ENCODE data around the gene ATP9B. TPM values are rescaled to one million over a fixed set of nuclear protein-coding genes. Genes with fewer than 3 reads are reported as not detected.

The ATP9B gene
- total RNA-seq, 1 experiment from 2014 or later = 17.9 TPM

DNA sequence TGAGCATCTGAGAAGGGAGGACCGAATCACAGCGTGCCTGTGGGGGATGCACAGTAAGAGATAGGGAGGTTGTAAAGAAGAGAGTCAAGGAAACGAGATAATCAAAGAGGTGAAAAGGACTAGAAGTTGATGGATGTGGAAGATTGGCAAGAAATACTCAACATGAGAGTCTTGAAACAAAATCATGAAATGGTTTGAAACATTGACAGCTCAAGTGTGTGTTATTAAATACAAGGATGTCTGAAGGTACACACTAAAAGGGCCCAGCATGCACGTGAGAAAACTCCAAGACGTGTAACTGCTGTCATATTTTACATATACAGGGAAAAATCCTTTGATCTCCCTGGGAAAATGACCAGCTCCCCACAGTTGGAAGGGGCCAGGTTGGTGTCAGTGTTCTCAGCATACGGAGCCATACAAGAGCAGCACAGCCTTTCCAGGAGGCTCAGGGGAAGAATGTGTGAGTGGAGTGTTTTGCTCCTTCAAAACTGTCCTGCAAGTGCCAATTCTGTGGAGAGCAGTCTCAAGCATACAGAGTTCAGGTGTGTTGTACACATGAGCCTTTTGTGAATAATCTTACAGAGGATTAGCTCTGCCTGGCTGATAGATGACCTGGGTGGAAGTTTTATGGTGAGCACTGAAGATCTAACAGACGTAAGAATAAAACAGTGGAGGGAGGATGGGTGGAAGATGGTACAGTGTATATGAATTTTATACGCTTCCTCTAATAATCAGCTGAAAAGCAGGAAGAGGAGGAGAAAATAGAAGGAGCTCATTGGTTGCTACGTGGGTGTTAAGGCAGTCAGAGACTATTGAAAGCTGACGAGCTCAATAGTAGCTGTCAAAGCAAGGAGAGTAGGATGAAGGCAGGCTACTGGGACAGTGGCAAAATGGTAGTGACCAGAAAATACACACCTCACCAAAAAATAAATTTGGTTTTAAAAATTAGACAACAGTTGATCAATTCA, 126.8 kb downstream of the ATP9B start:
- Histone ChIP-seq H3K9me3 (ENCODE audit: low read depth, low read length, poor library complexity, severe bottlenecking) (no peaks in the 10 kb centered on the region), H3K27ac (ENCODE audit: low read depth, low read length, poor library complexity, severe bottlenecking) (no peak overlapping the region), H3K36me3 (ENCODE audit: insufficient read depth, low read length, poor library complexity, severe bottlenecking) (no peaks in the 10 kb centered on the region), H3K4me3 (ENCODE audit: low read depth, low read length, poor library complexity, severe bottlenecking) (no peak overlapping the region), H3K27me3 (replicated peaks; ENCODE audit: insufficient read depth, low read depth, low read length, poor library complexity) (no peaks in the 10 kb centered on the region), H3K4me1 (ENCODE audit: insufficient read depth, low read length, poor library complexity, severe bottlenecking) (no peaks in the 10 kb centered on the region)
- CTCF ChIA-PET = no interaction called here
- no peak for DNase-seq (ENCODE audit: low spot score)
- POLR2A ChIA-PET (ENCODE audit: low non-redundant PET) = no interaction called here
- intact Hi-C loops (cut with micrococcal nuclease; ENCODE audit: unreplicated experiment) = no loop called here
- no TSS peak for BruUV-seq (replicated peaks)
- no peak for TF ChIP-seq EZH2 (IDR thresholded peaks at IDR 0.05; ENCODE audit: borderline replicate concordance, low read depth, low read length, poor library complexity, severe bottlenecking)
- TF ChIP-seq, protein P1, sequence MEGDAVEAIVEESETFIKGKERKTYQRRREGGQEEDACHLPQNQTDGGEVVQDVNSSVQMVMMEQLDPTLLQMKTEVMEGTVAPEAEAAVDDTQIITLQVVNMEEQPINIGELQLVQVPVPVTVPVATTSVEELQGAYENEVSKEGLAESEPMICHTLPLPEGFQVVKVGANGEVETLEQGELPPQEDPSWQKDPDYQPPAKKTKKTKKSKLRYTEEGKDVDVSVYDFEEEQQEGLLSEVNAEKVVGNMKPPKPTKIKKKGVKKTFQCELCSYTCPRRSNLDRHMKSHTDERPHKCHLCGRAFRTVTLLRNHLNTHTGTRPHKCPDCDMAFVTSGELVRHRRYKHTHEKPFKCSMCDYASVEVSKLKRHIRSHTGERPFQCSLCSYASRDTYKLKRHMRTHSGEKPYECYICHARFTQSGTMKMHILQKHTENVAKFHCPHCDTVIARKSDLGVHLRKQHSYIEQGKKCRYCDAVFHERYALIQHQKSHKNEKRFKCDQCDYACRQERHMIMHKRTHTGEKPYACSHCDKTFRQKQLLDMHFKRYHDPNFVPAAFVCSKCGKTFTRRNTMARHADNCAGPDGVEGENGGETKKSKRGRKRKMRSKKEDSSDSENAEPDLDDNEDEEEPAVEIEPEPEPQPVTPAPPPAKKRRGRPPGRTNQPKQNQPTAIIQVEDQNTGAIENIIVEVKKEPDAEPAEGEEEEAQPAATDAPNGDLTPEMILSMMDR (conservative IDR thresholded peaks at IDR 0.05; ENCODE audit: low read depth, low read length) = no peak

DNA sequence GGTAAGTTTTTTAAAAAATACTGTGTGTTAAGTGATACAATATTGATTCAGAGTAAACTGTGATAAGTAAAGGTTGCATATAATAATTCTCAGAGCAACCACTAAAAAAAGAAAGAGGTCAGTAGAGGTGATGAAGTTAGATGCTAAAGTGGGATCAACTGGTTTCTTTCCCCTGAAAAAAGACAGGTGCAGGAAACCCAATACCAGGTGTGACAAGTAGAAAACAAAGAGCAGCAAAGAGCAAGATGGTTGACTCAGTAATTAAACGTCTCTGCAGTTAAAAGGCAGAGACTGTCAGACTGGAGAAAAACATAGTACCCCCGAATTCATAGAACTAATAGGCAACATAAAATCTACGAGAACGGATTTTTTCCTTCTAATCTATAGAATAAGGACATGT, 128.3 kb downstream of the ATP9B start:
- POLR2A ChIA-PET (ENCODE audit: low non-redundant PET) = no interaction called here
- Histone ChIP-seq H3K9me3 (ENCODE audit: low read depth, low read length, poor library complexity, severe bottlenecking) (no peaks in the 10 kb centered on the region), H3K27ac (ENCODE audit: low read depth, low read length, poor library complexity, severe bottlenecking) (no peak overlapping the region), H3K36me3 (ENCODE audit: insufficient read depth, low read length, poor library complexity, severe bottlenecking) (no peaks in the 10 kb centered on the region), H3K4me1 (ENCODE audit: insufficient read depth, low read length, poor library complexity, severe bottlenecking) (no peaks in the 10 kb centered on the region), H3K4me3 (ENCODE audit: low read depth, low read length, poor library complexity, severe bottlenecking) (no peak overlapping the region), H3K27me3 (replicated peaks; ENCODE audit: insufficient read depth, low read depth, low read length, poor library complexity) (no peaks in the 10 kb centered on the region)
- TF ChIP-seq EZH2 (IDR thresholded peaks at IDR 0.05; ENCODE audit: borderline replicate concordance, low read depth, low read length, poor library complexity, severe bottlenecking) = no peak
- TF ChIP-seq, protein P1 (conservative IDR thresholded peaks at IDR 0.05; ENCODE audit: low read depth, low read length) = no peak
- intact Hi-C loops (cut with micrococcal nuclease; ENCODE audit: unreplicated experiment) = no loop called here
- DNase-seq (ENCODE audit: low spot score) = no peak
- BruUV-seq (replicated peaks) = no TSS peak
- CTCF ChIA-PET = no interaction called here

DNA sequence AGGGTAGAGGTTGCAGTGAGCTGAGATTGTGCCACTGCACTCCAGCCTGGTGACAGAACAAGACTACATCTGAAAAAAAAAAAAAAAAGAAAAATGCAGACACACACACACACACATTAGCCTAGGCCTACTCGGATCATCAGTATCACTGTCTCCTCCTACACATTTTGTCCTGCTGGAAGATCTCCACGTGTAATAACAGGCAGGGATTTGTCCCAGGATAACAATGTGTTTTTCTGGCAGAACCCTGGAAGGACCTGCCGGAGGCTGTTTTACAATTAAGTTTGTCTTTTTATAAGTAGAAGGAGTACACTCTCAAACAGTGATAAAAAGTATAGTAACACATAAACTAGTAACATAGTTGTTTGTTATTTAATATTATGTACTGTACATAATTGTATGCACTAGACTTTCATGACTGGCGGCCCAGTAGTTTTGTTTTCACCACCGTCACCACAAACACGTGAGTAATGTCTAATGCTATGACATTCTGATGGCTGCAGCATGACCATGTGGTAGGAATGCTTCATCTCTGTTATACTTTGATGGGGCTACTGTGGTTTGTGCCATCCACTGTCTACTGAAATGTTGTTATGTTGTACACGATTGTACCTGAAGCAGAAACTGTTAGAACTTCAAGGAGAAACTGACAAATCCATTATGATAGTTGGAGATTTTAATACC, 130.6 kb downstream of the ATP9B start:
- Histone ChIP-seq H3K9me3 (ENCODE audit: low read depth, low read length, poor library complexity, severe bottlenecking) (no peaks in the 10 kb centered on the region), H3K36me3 (ENCODE audit: insufficient read depth, low read length, poor library complexity, severe bottlenecking) (no peaks in the 10 kb centered on the region), H3K27me3 (replicated peaks; ENCODE audit: insufficient read depth, low read depth, low read length, poor library complexity) (no peaks in the 10 kb centered on the region), H3K27ac (ENCODE audit: low read depth, low read length, poor library complexity, severe bottlenecking) (no peak overlapping the region), H3K4me1 (ENCODE audit: insufficient read depth, low read length, poor library complexity, severe bottlenecking) (no peaks in the 10 kb centered on the region), H3K4me3 (ENCODE audit: low read depth, low read length, poor library complexity, severe bottlenecking) (no peak overlapping the region)
- POLR2A ChIA-PET (ENCODE audit: low non-redundant PET) = no interaction called here
- DNase-seq (ENCODE audit: low spot score) = no peak
- no peak for TF ChIP-seq EZH2 (IDR thresholded peaks at IDR 0.05; ENCODE audit: borderline replicate concordance, low read depth, low read length, poor library complexity, severe bottlenecking)
- intact Hi-C loops (cut with micrococcal nuclease; ENCODE audit: unreplicated experiment) = no loop called here
- no TSS peak for BruUV-seq (replicated peaks)
- CTCF ChIA-PET = no interaction called here

Data from A673 (cell line).